Pancreas (tissue), 10 donors: Measurements from ENCODE around the gene NEK10. TPM values are rescaled to one million over a fixed set of nuclear protein-coding genes. Genes with fewer than 3 reads are reported as not detected.
A peak's percentile ranks its signal among the peaks of the same experiment; 100 is the strongest.
"Not testable (repeated sequence)": the region's sequence is repeated elsewhere in the genome, so short reads cannot be mapped to it uniquely, and the experiment has no call there.

Experiments used
- ATAC-seq, 4 donors: fragments of 200-7000 bp; cut with Tn5 transposase; one replicate each; pipeline versions ENCODE4 v1.8.0 to v1.9.1; 2020; ENCODE audit warnings: mild to moderate bottlenecking in 4 of 4, moderate library complexity in 4 of 4
- DNase-seq, 6 donors: peaks; one replicate each; pipeline ENCODE4 v3.0.0-alpha.2; 2020
- FAIRE-seq: peaks from 2 replicates; lab custom pipeline; 2012; peaks lifted over from hg19 to GRCh38; lab: Jason Lieb, UNC
- H3K27ac ChIP-seq, 4 donors: fragments of 200-600 bp; sonication (generic); 1 replicate in 3 of 4; 2 replicates in 1 of 4; pipeline versions ENCODE4 v1.5.0 to v1.8.0; 2020
- H3K27me3 ChIP-seq, 4 donors: fragments of 200-600 bp; one replicate each; pipeline ENCODE4 v1.8.0; 2021
- H3K36me3 ChIP-seq, 3 donors: fragments of 200-600 bp; sonication (generic) in 1 of 3; one replicate each; pipeline versions ENCODE4 v1.5.0 to v1.8.0; 2020 to 2021
- H3K4me1 ChIP-seq, 3 donors: fragments of 200-600 bp; one replicate each; pipeline ENCODE4 v1.8.0; 2021
- H3K4me3 ChIP-seq, 4 donors: fragments of 200-600 bp; sonication (generic) in 2 of 4; one replicate each; pipeline versions ENCODE4 v1.5.0 to v1.8.0; 2020 to 2021
- H3K9me3 ChIP-seq, 4 donors: fragments of 200-600 bp; one replicate each; pipeline ENCODE4 v1.8.0; 2021
- WGBS, 2 donors: extraction: QIAGEN DNeasy Blood & Tissue Kit; methylation state at CpG; one replicate each; pipeline ENCODE4 v1.1.7; 2013; 5-methylcytosine and 5-hydroxymethylcytosine counted together
- intact Hi-C, 3 donors: fragments of 100-400 bp; cut with DNase I; formaldehyde crosslinking; loops; one replicate each; pipeline versions ENCODE4 v1.11.1 to v1.14.2; 2022
- polyA plus RNA-seq, 2 donors: library from polyadenylated mRNA; stranded (reverse); fragments of 200-250 nt; gene quantifications; one replicate each; pipeline ENCODE4 v1.2.3, GENCODE V29; 2013
- total RNA-seq, 6 donors: library from RNA; stranded (reverse); fragmentation: NEBNext Ultra II Directional in 4 of 6; extraction: Animal tissue kit (Norgen Biotek cat#: 25700) in 4 of 6; gene quantifications; one replicate each; pipeline versions ENCODE4 v1.2.1 to v1.2.4, GENCODE V29; 2021 to 2023
- TF ChIP-seq, protein P1 (sequence below), 4 donors: fragments of 200-600 bp; sonication (generic) in 3 of 4; IDR thresholded peaks; one replicate each; pipeline versions ENCODE4 v1.5.0 to v1.8.0; 2021; ENCODE audit warnings: antibody characterized with exemption in 4 of 4
- donor health status: healthy with polysubstance abuse.
- donor health status: DM: no; HTN: no; CAD: no; lungs with moderate emphysema.
- donor health status: DM: no; HTN: no; CAD: no.
- donor health status: control.
- donor health status: control.
- donor health status: Bipolar disorder and iron deficiency.
- donor health status: DM: yes; HTN: yes; CAD: no.
- donor health status: DM: no; HTN: no; CAD: no.
- donor health status: DM: no; HTN: no; CAD: no.
- donor health status: DM: yes; HTN: yes; CAD: no.

NEK10 gene
- total and polyA plus RNA-seq, 8 donors, result 0.24 to 0.90 (median 0.37) TPM

DNA sequence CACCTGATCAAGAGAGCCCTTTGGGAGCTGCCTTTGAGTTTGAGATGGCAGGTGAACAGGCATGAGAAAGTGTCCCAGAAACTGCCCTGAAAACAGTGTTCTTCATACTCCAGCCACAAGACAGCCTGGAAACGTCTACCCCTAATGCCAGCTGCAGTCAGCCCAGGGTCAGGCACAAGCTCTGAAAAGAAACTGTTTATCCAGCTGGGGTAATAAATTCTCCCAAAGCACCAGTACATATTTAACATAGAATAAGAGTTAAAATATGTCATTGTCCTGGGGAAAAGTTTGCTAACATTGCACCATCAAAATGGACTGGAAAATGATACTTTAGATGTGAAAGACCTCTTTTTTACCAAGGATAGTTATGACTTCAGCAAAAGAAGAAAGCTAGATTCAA, 66.3 kb downstream of the NEK10 start:
- FAIRE-seq (no peak), ATAC-seq (peak in 1 of 4 donors; percentile 35), DNase-seq (no peak)
- H3K36me3 ChIP-seq, result no peaks in the 10 kb centered on the region
- no peak overlapping the region for H3K27ac ChIP-seq
- TF ChIP-seq, protein P1, sequence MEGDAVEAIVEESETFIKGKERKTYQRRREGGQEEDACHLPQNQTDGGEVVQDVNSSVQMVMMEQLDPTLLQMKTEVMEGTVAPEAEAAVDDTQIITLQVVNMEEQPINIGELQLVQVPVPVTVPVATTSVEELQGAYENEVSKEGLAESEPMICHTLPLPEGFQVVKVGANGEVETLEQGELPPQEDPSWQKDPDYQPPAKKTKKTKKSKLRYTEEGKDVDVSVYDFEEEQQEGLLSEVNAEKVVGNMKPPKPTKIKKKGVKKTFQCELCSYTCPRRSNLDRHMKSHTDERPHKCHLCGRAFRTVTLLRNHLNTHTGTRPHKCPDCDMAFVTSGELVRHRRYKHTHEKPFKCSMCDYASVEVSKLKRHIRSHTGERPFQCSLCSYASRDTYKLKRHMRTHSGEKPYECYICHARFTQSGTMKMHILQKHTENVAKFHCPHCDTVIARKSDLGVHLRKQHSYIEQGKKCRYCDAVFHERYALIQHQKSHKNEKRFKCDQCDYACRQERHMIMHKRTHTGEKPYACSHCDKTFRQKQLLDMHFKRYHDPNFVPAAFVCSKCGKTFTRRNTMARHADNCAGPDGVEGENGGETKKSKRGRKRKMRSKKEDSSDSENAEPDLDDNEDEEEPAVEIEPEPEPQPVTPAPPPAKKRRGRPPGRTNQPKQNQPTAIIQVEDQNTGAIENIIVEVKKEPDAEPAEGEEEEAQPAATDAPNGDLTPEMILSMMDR (IDR thresholded peaks at IDR 0.05), result no peak
- H3K9me3 ChIP-seq, result no peaks in the 10 kb centered on the region
- H3K4me3 ChIP-seq, result no peak overlapping the region
- intact Hi-C loops, result no loop called here
- no peaks in the 10 kb centered on the region for H3K27me3 ChIP-seq
- 26% methylated on average over 1 of the region's 1 CpG for WGBS, 2 donors
- no peaks in the 10 kb centered on the region for H3K4me1 ChIP-seq

- DNase-seq, ATAC-seq, H3K27ac ChIP-seq, intact Hi-C loops, H3K27me3 ChIP-seq, H3K4me1 ChIP-seq, H3K4me3 ChIP-seq, H3K36me3 ChIP-seq, H3K9me3 ChIP-seq, FAIRE-seq: not testable (repeated sequence)
- WGBS, 2 donors, result 87 to 88% methylated on average over 2 of the region's 2 CpGs
Measured at GRCh38 chr3:27298981-27299380, 70.2 kb downstream of the NEK10 start.

DNA sequence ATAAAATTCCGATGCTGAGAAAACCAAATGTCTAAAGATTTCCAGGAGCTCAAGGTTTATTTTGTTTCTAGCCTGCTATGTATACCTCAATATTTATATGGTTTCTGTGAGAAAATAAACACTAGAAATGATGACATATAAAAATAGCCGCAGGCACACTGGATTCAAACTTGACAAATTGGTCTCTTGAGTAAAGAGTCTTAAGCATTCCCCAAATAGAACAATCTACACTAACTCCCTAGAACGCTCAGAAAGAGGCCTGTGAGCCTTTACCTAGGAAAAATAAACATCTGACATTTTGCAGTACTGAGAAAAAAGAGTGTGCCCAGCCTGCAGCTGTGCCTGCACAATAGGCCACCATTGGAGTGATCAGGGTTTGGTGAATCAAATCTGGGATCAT, 75.2 kb downstream of the NEK10 start:
- no peak overlapping the region for H3K27ac ChIP-seq
- 50 to 52% methylated on average over 3 of the region's 3 CpGs for WGBS, 2 donors
- no peaks in the 10 kb centered on the region for H3K4me1 ChIP-seq
- no peak for DNase-seq
- FAIRE-seq, result no peak
- no peaks in the 10 kb centered on the region for H3K9me3 ChIP-seq
- TF ChIP-seq, protein P1 (IDR thresholded peaks at IDR 0.05), result no peak
- intact Hi-C loops, result no loop called here
- peak in 1 of 4 donors; percentile 34 for ATAC-seq
- no peaks in the 10 kb centered on the region for H3K36me3 ChIP-seq
- no peaks in the 10 kb centered on the region for H3K27me3 ChIP-seq
- H3K4me3 ChIP-seq, result no peak overlapping the region

DNA sequence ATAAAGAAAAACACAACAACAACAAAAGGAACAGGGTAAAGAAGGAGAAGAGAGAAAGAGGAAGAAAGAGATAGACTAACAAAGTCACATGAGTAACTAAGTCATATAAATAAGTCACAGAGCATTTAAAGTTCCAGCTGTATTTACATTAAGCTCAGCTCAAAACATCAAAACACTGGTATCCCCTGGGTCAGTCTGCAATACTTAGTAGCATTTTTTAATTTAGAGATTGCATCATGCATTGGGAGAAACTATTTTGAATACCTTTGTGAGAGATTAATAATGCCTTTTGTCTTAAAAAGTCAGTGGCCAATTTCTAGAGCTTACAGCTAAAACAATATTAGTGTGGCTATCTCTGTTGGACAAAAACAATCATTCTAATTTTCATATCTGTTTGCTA, 78.4 kb downstream of the NEK10 start:
- Histone ChIP-seq H3K27ac (no peak overlapping the region), H3K27me3 (no peaks in the 10 kb centered on the region), H3K36me3 (no peaks in the 10 kb centered on the region), H3K9me3 (no peaks in the 10 kb centered on the region), H3K4me1 (no peaks in the 10 kb centered on the region), H3K4me3 (no peak overlapping the region)
- intact Hi-C loops, result no loop called here
- no peak for ATAC-seq
- TF ChIP-seq, protein P1 (IDR thresholded peaks at IDR 0.05), result no peak
- DNase-seq, result no peak
- no peak for FAIRE-seq

- Histone ChIP-seq H3K4me3 (no peak overlapping the region), H3K9me3 (no peaks in the 10 kb centered on the region), H3K36me3 (no peaks in the 10 kb centered on the region), H3K4me1 (no peaks in the 10 kb centered on the region), H3K27me3 (no peaks in the 10 kb centered on the region), H3K27ac (no peak overlapping the region)
- ATAC-seq (no peak), DNase-seq (no peak), FAIRE-seq (no peak)
- TF ChIP-seq, protein P1 (IDR thresholded peaks at IDR 0.05), result no peak
- intact Hi-C loops, result no loop called here
- 32 to 38% methylated on average over 3 of the region's 3 CpGs for WGBS, 2 donors
Measured at GRCh38 chr3:27289769-27290413, 79.3 kb downstream of the NEK10 start.
